GM12891 (cell line): ENCODE measurements around the gene ROS1. TPM values are rescaled to one million over a fixed set of nuclear protein-coding genes. Genes with fewer than 3 reads are reported as not detected.
"Not testable (repeated sequence)": the region's sequence is repeated elsewhere in the genome, so short reads cannot be mapped to it uniquely, and the experiment has no call there.

Experiments
- DNase-seq: peaks from one replicate; pipeline ENCODE4 v3.0.0; 2011; ENCODE audit warnings: low spot score; ENCODE audit not compliant: insufficient read length
- FAIRE-seq: peaks from 2 replicates; lab custom pipeline; 2011; peaks lifted over from hg19 to GRCh38; lab: Jason Lieb, UNC
- PAX5 ChIP-seq: IDR thresholded peaks from 2 replicates; pipeline ENCODE4 v1.6.1; 2011; ENCODE audit warnings: low read length, moderate library complexity, mild to moderate bottlenecking; ENCODE audit not compliant: insufficient read depth, severe bottlenecking
- POLR2A ChIP-seq: IDR thresholded peaks from 2 replicates; pipeline ENCODE4 v1.6.1; 2011; ENCODE audit warnings: low read depth, low read length, control low read depth
- POLR2AphosphoS5 ChIP-seq: IDR thresholded peaks from 2 replicates; pipeline ENCODE4 v1.6.1; 2011; ENCODE audit warnings: low read depth, low read length, control low read depth
- POU2F2 ChIP-seq: IDR thresholded peaks from 2 replicates; pipeline ENCODE4 v1.6.1; 2011; ENCODE audit warnings: low read depth, mild to moderate bottlenecking, control low read depth, low read length, moderate library complexity
- SPI1 ChIP-seq: IDR thresholded peaks from 2 replicates; pipeline ENCODE4 v1.6.1; 2011; ENCODE audit warnings: low read depth, low read length, control low read depth
- TAF1 ChIP-seq: IDR thresholded peaks from 2 replicates; pipeline ENCODE4 v1.6.1; 2011; ENCODE audit warnings: low read depth, low read length, control low read depth
- polyA plus RNA-seq: library from polyadenylated mRNA; unstranded; fragments of >200 nt; gene quantifications from one replicate; pipeline ENCODE4 v1.2.1, GENCODE V29; 2012; ENCODE audit warnings: low read depth, missing spikeins, inconsistent platforms; ENCODE audit not compliant: missing spikeins

The ROS1 gene
- polyA plus RNA-seq: not detected

GRCh38 chr6:117425431-117426153 is at the start of gene ROS1:
ROS1 (minus strand) TSS chr6:117425942; CDS start chr6:117425656, 286 bp downstream.
- no peak for FAIRE-seq
- TF ChIP-seq TAF1 (no peak), POLR2A (no peak), POU2F2 (no peak), POLR2AphosphoS5 (no peak), PAX5 (no peak), SPI1 (no peak)
- DNase-seq: no peak

GRCh38 chr6:117473401-117473800 is 47.7 kb upstream of the ROS1 start:
- TF ChIP-seq SPI1 (no peak), TAF1 (no peak), POU2F2 (no peak), POLR2AphosphoS5 (no peak), PAX5 (no peak), POLR2A (no peak)
- no peak for DNase-seq
- FAIRE-seq: no peak

DNA sequence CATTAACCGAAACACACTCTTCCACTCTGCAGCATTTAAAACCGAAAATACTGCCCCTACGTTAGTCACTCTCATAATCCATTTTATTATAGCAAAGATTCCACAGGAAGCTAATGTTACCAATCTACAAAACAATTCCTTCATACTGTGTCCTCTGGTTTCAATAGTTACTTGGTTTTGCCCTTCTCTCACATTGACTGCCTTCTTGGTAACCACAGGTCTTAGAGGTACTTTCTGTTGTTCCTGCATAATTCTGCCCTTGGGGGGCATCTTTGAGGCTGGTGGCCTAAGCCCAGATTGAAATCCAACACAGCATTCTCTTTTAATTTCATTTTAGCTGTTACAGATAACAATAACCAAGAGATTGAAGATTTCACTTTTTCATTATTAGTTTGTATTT is 46.9 kb upstream of the ROS1 start:
- FAIRE-seq: no peak
- no peak for DNase-seq
- no peak for TF ChIP-seq PAX5
- no peak for TF ChIP-seq POU2F2
- no peak for TF ChIP-seq POLR2A
- no peak for TF ChIP-seq SPI1
- no peak for TF ChIP-seq POLR2AphosphoS5
- TF ChIP-seq TAF1: no peak

DNA sequence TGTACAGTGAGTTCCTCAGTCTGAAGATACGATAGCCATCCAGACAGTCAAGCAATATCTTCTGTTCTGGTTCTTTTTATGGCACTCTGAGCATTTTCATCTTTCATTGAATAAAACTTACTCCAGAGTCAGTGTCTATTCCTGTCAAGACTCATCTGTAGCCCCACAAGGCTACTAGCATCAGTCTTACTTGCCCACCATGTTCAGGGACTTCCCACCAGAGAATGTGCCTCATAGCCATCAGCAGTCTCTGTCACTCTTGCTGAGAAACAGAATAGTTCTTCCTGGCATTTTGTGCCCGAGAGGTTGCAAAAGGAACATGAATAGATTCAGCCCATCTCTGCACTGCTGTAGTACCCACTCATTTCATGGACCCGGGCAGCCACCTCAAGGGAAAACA is 44.0 kb upstream of the ROS1 start:
- DNase-seq (no peak), FAIRE-seq (no peak)
- no peak for TF ChIP-seq TAF1
- TF ChIP-seq PAX5: no peak

DNA sequence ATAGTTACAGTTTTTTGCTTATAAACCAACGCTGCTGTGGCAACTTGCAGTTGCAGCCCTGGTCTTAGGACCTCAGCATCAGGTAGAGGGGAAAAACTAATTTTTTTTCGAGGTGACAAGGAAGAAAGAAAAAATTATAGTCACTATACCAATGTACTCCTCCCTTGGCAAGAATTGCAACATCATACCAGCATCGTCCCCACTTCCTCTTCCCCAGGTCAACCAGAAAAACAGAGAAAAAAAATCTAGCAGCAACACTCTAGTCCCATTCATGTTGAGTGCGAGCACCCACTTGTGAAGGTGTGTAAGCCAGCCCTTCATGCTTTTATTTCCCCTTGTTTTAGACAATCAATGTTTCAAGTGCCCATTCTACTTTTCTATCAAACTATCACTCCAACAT is 43.6 kb upstream of the ROS1 start:
- TF ChIP-seq SPI1 (0 out of 2 replicates have a peak, but pooled peaks have one; percentile 17), POU2F2 (no peak)
- DNase-seq (no peak), FAIRE-seq (no peak)

- DNase-seq, FAIRE-seq: not testable (repeated sequence)
Observed at GRCh38 chr6:117468527-117468926, 42.8 kb upstream of the ROS1 start.

GRCh38 chr6:117467876-117468275 is 42.1 kb upstream of the ROS1 start:
- no peak for DNase-seq
- no peak for TF ChIP-seq TAF1
- FAIRE-seq: no peak

GRCh38 chr6:117465691-117466090 is 39.9 kb upstream of the ROS1 start:
- TF ChIP-seq PAX5 (no peak), POU2F2 (no peak), POLR2AphosphoS5 (no peak), SPI1 (no peak), POLR2A (no peak), TAF1 (no peak)
- DNase-seq (no peak), FAIRE-seq (no peak)

- DNase-seq: no peak
- no peak for TF ChIP-seq PAX5
- TF ChIP-seq SPI1: no peak
- TF ChIP-seq POLR2AphosphoS5: no peak
- no peak for TF ChIP-seq POLR2A
- FAIRE-seq: no peak
Observed at GRCh38 chr6:117464700-117465099, 39.0 kb upstream of the ROS1 start.

DNA sequence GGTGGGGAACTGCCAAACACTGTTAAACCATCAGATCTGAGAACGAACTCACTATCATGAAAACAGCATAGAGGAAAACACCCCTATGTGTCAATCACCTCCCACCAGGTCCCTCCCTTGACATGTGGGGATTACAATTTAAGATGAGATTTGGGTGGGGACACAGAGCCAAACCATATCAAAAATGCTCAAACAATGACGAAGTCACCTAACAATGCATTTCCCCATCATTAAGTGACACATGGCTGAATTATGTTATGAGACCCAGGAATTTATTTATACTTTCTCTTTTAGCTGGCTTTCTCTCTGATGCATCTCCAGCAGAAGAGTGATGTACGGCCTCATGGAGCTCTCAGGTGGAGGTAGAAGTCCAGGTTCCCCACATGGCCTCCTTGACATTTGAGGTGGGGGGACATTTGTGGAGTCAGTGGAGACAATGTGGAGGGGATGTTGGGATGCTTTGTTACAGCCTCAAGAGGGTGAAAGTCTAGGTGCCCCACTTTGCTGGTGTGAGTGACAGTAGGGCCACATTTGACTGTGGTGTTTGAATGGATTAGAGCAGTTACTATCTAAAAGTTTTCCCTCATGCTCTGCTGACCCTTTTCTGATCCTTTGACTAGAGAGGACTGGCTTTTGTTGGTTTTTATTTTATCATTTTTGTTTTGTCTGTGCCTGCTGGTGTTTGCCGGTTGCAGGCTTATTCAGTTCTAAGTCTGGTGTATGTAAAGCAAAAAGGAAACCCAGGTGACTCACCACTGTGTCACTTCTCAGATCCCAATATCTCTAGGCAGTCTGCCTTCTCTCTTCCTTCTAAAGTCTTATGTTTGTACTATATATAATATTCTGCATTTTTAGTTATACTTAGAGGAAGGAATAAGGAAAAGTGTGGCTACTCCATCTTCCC is 38.3 kb upstream of the ROS1 start:
- FAIRE-seq: no peak
- no peak for DNase-seq
- TF ChIP-seq POU2F2 (no peak), TAF1 (no peak), POLR2AphosphoS5 (no peak), PAX5 (no peak), POLR2A (no peak), SPI1 (no peak)
